Measurements from ENCODE around the gene MYBPC2. TPM values are rescaled to one million over a fixed set of nuclear protein-coding genes. Genes with fewer than 3 reads are reported as not detected.
A peak's percentile ranks its signal among the peaks of the same experiment; 100 is the strongest.

Gene MYBPC2
- total and polyA plus RNA-seq, 9 of the 15 experiments (the other 6 are each of a cell fraction or from before 2014, with no cell fraction given), result 0.01 to 0.14 (median 0.04) TPM; not detected in 6

DNA sequence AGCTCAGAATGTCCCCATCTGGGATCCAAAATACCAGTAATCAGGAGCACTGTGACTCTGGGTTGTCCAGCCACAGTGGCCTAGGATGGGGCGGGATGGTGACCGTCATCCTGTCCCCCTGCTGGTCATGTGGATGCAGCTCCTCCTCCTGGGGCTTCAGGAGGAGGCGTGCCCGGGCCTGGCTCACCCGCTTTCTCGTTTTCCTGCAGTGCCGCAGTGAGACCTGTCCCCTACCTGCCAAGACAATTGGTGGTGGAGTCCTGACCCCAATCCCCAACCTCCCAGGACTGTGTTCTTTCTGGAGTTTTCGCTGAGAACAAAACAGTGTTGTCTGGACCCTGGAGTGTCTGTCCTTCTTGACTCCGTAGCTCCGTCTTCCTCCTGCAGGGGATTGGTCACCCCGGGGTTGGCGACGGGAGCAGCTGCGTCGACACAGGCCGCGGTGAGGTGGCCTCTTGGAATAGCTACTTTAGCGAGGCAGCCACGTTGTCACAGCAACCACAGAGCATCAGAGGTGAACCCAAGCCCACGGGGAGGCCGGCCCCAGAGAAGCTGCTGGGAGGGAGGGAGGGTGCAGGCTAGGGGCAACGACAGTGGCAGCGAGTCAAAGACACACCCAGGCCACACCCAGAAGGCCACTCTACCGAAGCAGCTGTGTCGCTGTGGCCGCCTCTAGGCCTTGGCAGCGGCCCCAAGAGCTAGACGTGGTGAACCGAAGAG is 33.5 kb downstream of the MYBPC2 start (continued):
- TF ChIP-seq BRCA1 (IDR thresholded peaks at IDR 0.05), result no peak
- no peak for TF ChIP-seq BRCA1 (CRISPR knock-in tag; IDR thresholded peaks at IDR 0.05)

DNA sequence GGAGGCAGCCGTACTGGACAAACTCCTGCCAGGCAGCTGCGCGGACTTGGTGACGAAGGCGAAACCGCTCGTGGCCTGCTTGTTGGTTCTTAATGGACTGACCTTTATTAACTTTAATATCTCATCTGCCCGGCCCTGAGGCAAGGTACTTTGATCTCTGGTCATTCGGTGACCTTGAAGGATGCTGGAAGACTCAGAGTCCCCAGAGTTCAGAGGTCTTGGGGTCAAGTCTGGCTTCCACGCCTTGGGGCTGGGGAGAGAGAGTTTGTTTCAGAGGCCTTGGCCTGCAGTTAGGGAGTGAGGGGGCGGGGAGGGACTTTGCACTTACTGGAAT is 34.0 kb downstream of the MYBPC2 start:
- H3K4me2 ChIP-seq (ENCODE audit: insufficient read depth, low read length), result no peak overlapping the region
- in situ Hi-C loops (cut with MboI), result no loop called here
- no peak for DNase-seq (ENCODE audit: extremely low read depth in 1 of 4, low spot score in 3 of 4)

More for the DNA sequence above, 34.0 kb downstream of the MYBPC2 start:
- no peak overlapping the region for H3K27ac ChIP-seq (ENCODE audit: extremely low read depth, low read depth, low read length)
- no TSS peak for BruUV-seq (replicated peaks)
- CTCF ChIA-PET (ENCODE audit: low intra/inter-chr PET ratio), result no interaction called here
- no peaks in the 10 kb centered on the region for H3K36me3 ChIP-seq (ENCODE audit: control insufficient read depth, insufficient read depth, low read length)
- no peaks in the 10 kb centered on the region for H3K9me1 ChIP-seq (ENCODE audit: control insufficient read depth, insufficient read depth, low read length)
- no peak for ATAC-seq
- H3K4me1 ChIP-seq (replicated peaks in 1 of 2; ENCODE audit: control insufficient read depth in 2 of 2, insufficient read depth in 2 of 2, low read length in 2 of 2), result peaks cover 8 to 35% of the 10 kb centered on the region in 2 experiments; a peak in 4 of 5 replicates
- no peak for TF ChIP-seq HNRNPLL (IDR thresholded peaks at IDR 0.05; ENCODE audit: low read depth, low read length, poor library complexity, severe bottlenecking)
- TF ChIP-seq NFE2L1 (tag; IDR thresholded peaks at IDR 0.05; ENCODE audit: borderline replicate concordance, low read depth), result no peak
- no peak for TF ChIP-seq NR2C2 (CRISPR knock-in tag; IDR thresholded peaks at IDR 0.05)
- TF ChIP-seq NR2C2 (tag; IDR thresholded peaks at IDR 0.05), result peak; percentile 8; the same call in 1 of the 2 replicates
- peak; percentile 51 for TF ChIP-seq NR2C1 (IDR thresholded peaks at IDR 0.05)
- TF ChIP-seq NR2C1 (tag; IDR thresholded peaks at IDR 0.05), result peak; percentile 40; the same call in 1 of the 2 replicates
- H3K9ac ChIP-seq (ENCODE audit: insufficient read depth in 1 of 2, low read depth in 2 of 2, low read length in 2 of 2), result peak overlapping the region in 1 of 2 experiments; percentile 53; a peak in 2 of 4 replicates
- no peak overlapping the region for H3K4me3 ChIP-seq
- intact Hi-C loops (cut with micrococcal nuclease), result no loop called here
- POLR2A ChIA-PET, result interaction anchor here (1.2 to 1.5 kb wide), 4 partner anchors 8 to 109 kb away, joined by 3 to 9 read pairs (median 6); partner anchors contain the start of gene POLD1
- 74% methylated on average over 11 of the region's 11 CpGs for whole genome bisulfite sequencing (ENCODE audit: insufficient coverage, low coverage, missing lambda C conversion rate)
- no peaks in the 10 kb centered on the region; the same call in 1 of the 2 replicates for H3K9me3 ChIP-seq (replicated peaks; ENCODE audit: control insufficient read depth, insufficient read depth, low read depth, low read length)
- H3K79me2 ChIP-seq (ENCODE audit: control insufficient read depth, insufficient read depth, low read length), result no peaks in the 10 kb centered on the region
- peak overlapping the region; percentile 85 for H2AFZ ChIP-seq (ENCODE audit: low read depth, low read length)
- peak; percentile 26 for FAIRE-seq
- H4K20me1 ChIP-seq (replicated peaks; ENCODE audit: control insufficient read depth, insufficient read depth, low read length), result no peaks in the 10 kb centered on the region
- H3K27me3 ChIP-seq (ENCODE audit: control insufficient read depth in 2 of 2, insufficient read depth in 2 of 2, low read length in 2 of 2), result peaks cover 0 to 18% of the 10 kb centered on the region in 2 experiments; a peak in 3 of 5 replicates

Measured in K562 (cell line).